ENCODE measurements around the gene CDK6.
"Not testable (repeated sequence)": the region's sequence is repeated elsewhere in the genome, so short reads cannot be mapped to it uniquely, and the experiment has no call there.

CDK6 gene

GRCh38 chr7:92622030-92622429 lies 214.3 kb downstream of the CDK6 start:
- DNase-seq (ENCODE audit: low read depth): no peak

- DNase-seq (ENCODE audit: low read depth): no peak
Measured at GRCh38 chr7:92621561-92622023, 214.8 kb downstream of the CDK6 start.

- DNase-seq (ENCODE audit: low read depth): peak; percentile 89
Measured at GRCh38 chr7:92621026-92621540, 215.3 kb downstream of the CDK6 start.

GRCh38 chr7:92615861-92616260 lies 220.5 kb downstream of the CDK6 start:
- no peak for DNase-seq (ENCODE audit: low read depth)

- DNase-seq (ENCODE audit: low read depth): peak; percentile 71
Measured at GRCh38 chr7:92614660-92615174, 221.7 kb downstream of the CDK6 start.

- no peak for DNase-seq (ENCODE audit: low read depth)
Measured at GRCh38 chr7:92613720-92614119, 222.7 kb downstream of the CDK6 start.

- no peak for DNase-seq (ENCODE audit: low read depth)
Measured at GRCh38 chr7:92613214-92613613, 223.2 kb downstream of the CDK6 start.

- peak; percentile 33 for DNase-seq (ENCODE audit: low read depth)
Measured at GRCh38 chr7:92612501-92612900, 223.9 kb downstream of the CDK6 start.

- no peak for DNase-seq (ENCODE audit: low read depth)
Measured at GRCh38 chr7:92611735-92612134, 224.6 kb downstream of the CDK6 start.

- peak; percentile 48 for DNase-seq (ENCODE audit: low read depth)
Measured at GRCh38 chr7:92609921-92610518, 226.4 kb downstream of the CDK6 start.

- no peak for DNase-seq (ENCODE audit: low read depth)
Measured at GRCh38 chr7:92608380-92609322, 227.7 kb downstream of the CDK6 start.

GRCh38 chr7:92606985-92607384 lies 229.4 kb downstream of the CDK6 start:
- DNase-seq (ENCODE audit: low read depth): no peak

GRCh38 chr7:92604517-92604916 lies 231.9 kb downstream of the CDK6 start:
- not testable (repeated sequence) for DNase-seq (ENCODE audit: low read depth)

GRCh38 chr7:92603089-92603445 lies 233.3 kb downstream of the CDK6 start:
- no peak for DNase-seq (ENCODE audit: low read depth)

GRCh38 chr7:92602352-92603088 lies 233.9 kb downstream of the CDK6 start:
- peak; percentile 63 for DNase-seq (ENCODE audit: low read depth)

GRCh38 chr7:92598310-92598981 lies 237.9 kb downstream of the CDK6 start:
- no peak for DNase-seq (ENCODE audit: low read depth)

- no peak for DNase-seq (ENCODE audit: low read depth)
Measured at GRCh38 chr7:92595281-92595680, 241.1 kb downstream of the CDK6 start.

- no peak for DNase-seq (ENCODE audit: low read depth)
Measured at GRCh38 chr7:92594746-92595145, 241.6 kb downstream of the CDK6 start.

GRCh38 chr7:92590711-92591310 lies 245.6 kb downstream of the CDK6 start:
- no peak for DNase-seq (ENCODE audit: low read depth)

- no peak for DNase-seq (ENCODE audit: low read depth)
Measured at GRCh38 chr7:92589056-92589455, 247.3 kb downstream of the CDK6 start.

- DNase-seq (ENCODE audit: low read depth): peak; percentile 72
Measured at GRCh38 chr7:92588561-92588960, 247.8 kb downstream of the CDK6 start.

All from amniotic epithelial cell (primary cell).